ENCODE data around the gene FAM53C. TPM values are rescaled to one million over a fixed set of nuclear protein-coding genes. Genes with fewer than 3 reads are reported as not detected.

The FAM53C gene
- 37.2 and 37.8 TPM in 2 replicates for total RNA-seq

DNA sequence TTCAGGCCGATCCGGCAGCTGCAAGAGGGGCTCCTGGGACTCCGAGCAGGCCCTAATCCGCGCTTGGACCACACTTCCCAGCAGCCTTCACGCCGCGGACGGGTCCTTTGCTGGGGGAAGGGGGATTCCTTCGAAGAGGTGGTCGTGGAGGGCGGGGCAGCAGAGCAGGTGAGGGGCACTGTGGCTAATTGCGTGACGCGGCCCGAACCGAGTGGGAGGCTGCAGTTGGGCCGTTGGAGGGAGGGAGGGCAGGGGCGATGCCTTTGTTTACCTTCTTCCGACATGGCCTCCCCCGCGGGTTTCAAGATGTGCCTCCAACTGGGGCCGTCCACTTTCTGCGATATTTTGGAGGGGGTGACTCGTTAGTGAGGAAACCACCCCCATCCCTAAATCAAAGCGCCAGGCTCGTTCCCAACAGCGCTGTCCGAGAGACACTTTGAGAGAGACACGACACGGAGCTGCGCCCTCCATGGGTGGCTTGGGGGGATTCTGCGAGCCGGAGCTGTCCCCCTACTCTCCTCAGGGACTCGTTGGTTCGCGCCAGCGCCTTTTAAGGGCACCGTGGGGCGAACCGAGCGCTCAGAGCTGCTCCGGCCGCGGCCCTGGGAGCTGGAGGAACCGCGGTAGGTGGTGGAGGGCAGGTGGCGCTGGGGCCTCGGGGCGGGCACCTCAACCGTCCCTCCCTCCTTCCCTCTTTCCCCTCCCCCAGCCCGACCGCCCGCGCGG is at the start of gene FAM53C:
FAM53C (plus strand) TSS at position 582 of the 726 bp plus-strand sequence. CDS start 3,070 bp downstream, outside the sequence.

GRCh38 chr5:138331449-138332368 is 6.4 kb upstream of the FAM53C start, which contains the start of gene CDC25C:
Gene CDC25C, minus strand, starts transcription at chr5:138331804. Its CDS starts 624 bp downstream, at chr5:138331180.

GRCh38 chr5:138352071-138352721 is 14.1 kb downstream of the FAM53C start, which contains the start of gene KDM3B:
Gene KDM3B, plus strand, starts transcription at chr5:138352685. Its CDS starts 111 bp downstream, at chr5:138352796.

Other genes starting within 250 kb of the FAM53C start
- gene NME5, start 198.8 kb upstream of the FAM53C start, total RNA-seq: 1.2 and 1.5 TPM in 2 replicates
- gene BRD8, start 159.6 kb upstream of the FAM53C start, total RNA-seq: 28.3 and 32.7 TPM in 2 replicates
- gene KIF20A, start 159.2 kb upstream of the FAM53C start, total RNA-seq: 24.5 and 60.4 TPM in 2 replicates
- gene CDC23, start 124.9 kb upstream of the FAM53C start, total RNA-seq: 28.4 and 28.6 TPM in 2 replicates
- gene GFRA3, start 63.6 kb upstream of the FAM53C start, total RNA-seq: not detected in 2 replicates
- 1.3 and 6.6 TPM in 2 replicates for gene CDC25C, start 6.5 kb upstream of the FAM53C start, total RNA-seq
- 43.6 and 44.2 TPM in 2 replicates for gene KDM3B, start 14.4 kb downstream of the FAM53C start, total RNA-seq
- gene REEP2, start 100.8 kb downstream of the FAM53C start, total RNA-seq: 2.0 and 2.8 TPM in 2 replicates
- 0.27 and 1.5 TPM in 2 replicates for gene EGR1, start 127.2 kb downstream of the FAM53C start, total RNA-seq
- gene ETF1, start 205.0 kb downstream of the FAM53C start, total RNA-seq: 101 and 110 TPM in 2 replicates
- 227 and 290 TPM in 2 replicates for gene HSPA9, start 237.1 kb downstream of the FAM53C start, total RNA-seq